Activated CD8-positive, alpha-beta memory T cell treated with anti-CD3 and anti-CD28 coated beads for 36 hours (primary cell): Measurements from ENCODE around the gene USP17L30. TPM values are rescaled to one million over a fixed set of nuclear protein-coding genes. Genes with fewer than 3 reads are reported as not detected.
"Not testable (repeated sequence)": the region's sequence is repeated elsewhere in the genome, so short reads cannot be mapped to it uniquely, and the experiment has no call there.

Experiments used
- CTCF ChIA-PET: fragments of 350-600 bp; sonication (Branson Sonifier 250); formaldehyde crosslinking; loops from one replicate; lab custom pipeline; 2021; ENCODE audit warnings: antibody characterized with exemption; lab: Charles Lee
- POLR2A ChIA-PET: fragments of 350-600 bp; sonication (Branson Sonifier 250); formaldehyde crosslinking; loops from one replicate; lab custom pipeline; 2021; ENCODE audit warnings: antibody characterized with exemption; lab: Charles Lee
- total RNA-seq, 2 experiments: library from RNA; stranded (reverse); gene quantifications; one replicate each; pipeline ENCODE4 v1.2.3, GENCODE V29; 2021

Gene USP17L30, protein sequence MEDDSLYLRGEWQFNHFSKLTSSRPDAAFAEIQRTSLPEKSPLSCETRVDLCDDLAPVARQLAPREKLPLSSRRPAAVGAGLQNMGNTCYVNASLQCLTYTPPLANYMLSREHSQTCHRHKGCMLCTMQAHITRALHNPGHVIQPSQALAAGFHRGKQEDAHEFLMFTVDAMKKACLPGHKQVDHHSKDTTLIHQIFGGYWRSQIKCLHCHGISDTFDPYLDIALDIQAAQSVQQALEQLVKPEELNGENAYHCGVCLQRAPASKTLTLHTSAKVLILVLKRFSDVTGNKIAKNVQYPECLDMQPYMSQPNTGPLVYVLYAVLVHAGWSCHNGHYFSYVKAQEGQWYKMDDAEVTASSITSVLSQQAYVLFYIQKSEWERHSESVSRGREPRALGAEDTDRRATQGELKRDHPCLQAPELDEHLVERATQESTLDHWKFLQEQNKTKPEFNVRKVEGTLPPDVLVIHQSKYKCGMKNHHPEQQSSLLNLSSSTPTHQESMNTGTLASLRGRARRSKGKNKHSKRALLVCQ
- total RNA-seq = not detected

DNA sequence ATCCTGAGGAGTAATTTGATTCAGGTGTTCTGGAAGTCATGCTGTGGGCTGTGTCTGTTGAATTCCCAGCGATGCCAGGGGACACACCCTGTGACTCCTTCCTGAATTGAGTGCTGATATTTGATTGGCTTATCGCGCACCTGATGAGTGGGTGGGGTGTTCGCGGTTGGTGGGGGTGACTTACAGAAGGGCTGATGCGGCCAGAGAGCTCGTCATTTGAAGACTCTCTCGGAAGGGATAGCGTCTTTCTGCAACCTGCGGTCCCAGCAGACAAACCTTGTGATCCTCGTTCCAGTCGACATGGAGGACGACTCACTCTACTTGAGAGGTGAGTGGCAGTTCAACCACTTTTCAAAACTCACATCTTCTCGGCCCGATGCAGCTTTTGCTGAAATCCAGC, at the start of gene USP17L30:
USP17L30 (plus strand) TSS at position 301 of the 400 bp plus-strand sequence; CDS start at position 301, 0 bp downstream.
- POLR2A ChIA-PET = not testable (repeated sequence)

DNA sequence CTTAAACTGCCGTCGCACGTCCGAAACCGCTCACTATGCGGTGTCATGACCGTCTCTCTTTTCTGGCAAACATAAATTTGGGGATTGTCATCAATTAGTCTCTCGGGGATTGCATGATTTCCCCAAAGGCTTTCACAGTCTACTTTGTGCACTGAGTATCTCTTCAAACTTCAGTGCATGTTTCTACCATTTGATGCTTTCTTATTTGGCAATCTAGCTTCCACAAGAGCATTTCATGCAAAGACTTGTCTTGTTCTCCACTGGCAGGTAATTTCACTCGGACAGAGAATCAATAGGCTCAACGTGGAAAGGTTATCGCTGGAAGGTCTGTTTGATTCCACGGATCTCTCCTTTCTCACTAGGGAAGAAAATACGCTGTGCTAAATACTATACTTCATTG, 38.7 kb upstream of the USP17L30 start:
- POLR2A ChIA-PET, CTCF ChIA-PET: not testable (repeated sequence)

More for the DNA sequence above, at the start of gene USP17L30:
- CTCF ChIA-PET = not testable (repeated sequence)

DNA sequence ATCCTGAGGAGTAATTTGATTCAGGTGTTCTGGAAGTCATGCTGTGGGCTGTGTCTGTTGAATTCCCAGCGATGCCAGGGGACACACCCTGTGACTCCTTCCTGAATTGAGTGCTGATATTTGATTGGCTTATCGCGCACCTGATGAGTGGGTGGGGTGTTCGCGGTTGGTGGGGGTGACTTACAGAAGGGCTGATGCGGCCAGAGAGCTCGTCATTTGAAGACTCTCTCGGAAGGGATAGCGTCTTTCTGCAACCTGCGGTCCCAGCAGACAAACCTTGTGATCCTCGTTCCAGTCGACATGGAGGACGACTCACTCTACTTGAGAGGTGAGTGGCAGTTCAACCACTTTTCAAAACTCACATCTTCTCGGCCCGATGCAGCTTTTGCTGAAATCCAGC, 38.1 kb upstream of the USP17L30 start, which contains the start of gene USP17L24:
USP17L24 (plus strand) TSS at position 301 of the 400 bp plus-strand sequence; CDS start at position 301, 0 bp downstream.
- POLR2A ChIA-PET, CTCF ChIA-PET: not testable (repeated sequence)

DNA sequence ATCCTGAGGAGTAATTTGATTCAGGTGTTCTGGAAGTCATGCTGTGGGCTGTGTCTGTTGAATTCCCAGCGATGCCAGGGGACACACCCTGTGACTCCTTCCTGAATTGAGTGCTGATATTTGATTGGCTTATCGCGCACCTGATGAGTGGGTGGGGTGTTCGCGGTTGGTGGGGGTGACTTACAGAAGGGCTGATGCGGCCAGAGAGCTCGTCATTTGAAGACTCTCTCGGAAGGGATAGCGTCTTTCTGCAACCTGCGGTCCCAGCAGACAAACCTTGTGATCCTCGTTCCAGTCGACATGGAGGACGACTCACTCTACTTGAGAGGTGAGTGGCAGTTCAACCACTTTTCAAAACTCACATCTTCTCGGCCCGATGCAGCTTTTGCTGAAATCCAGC, 33.3 kb upstream of the USP17L30 start, which contains the start of gene USP17L25:
USP17L25 (plus strand) TSS at position 301 of the 400 bp plus-strand sequence; CDS start at position 301, 0 bp downstream.
- CTCF ChIA-PET, POLR2A ChIA-PET: not testable (repeated sequence)

DNA sequence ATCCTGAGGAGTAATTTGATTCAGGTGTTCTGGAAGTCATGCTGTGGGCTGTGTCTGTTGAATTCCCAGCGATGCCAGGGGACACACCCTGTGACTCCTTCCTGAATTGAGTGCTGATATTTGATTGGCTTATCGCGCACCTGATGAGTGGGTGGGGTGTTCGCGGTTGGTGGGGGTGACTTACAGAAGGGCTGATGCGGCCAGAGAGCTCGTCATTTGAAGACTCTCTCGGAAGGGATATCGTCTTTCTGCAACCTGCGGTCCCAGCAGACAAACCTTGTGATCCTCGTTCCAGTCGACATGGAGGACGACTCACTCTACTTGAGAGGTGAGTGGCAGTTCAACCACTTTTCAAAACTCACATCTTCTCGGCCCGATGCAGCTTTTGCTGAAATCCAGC, 28.6 kb upstream of the USP17L30 start, which contains the start of gene USP17L26:
USP17L26 (plus strand) TSS at position 301 of the 400 bp plus-strand sequence; CDS start at position 301, 0 bp downstream.
- CTCF ChIA-PET, POLR2A ChIA-PET: not testable (repeated sequence)

DNA sequence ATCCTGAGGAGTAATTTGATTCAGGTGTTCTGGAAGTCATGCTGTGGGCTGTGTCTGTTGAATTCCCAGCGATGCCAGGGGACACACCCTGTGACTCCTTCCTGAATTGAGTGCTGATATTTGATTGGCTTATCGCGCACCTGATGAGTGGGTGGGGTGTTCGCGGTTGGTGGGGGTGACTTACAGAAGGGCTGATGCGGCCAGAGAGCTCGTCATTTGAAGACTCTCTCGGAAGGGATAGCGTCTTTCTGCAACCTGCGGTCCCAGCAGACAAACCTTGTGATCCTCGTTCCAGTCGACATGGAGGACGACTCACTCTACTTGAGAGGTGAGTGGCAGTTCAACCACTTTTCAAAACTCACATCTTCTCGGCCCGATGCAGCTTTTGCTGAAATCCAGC, 23.8 kb upstream of the USP17L30 start, which contains the start of gene USP17L5:
USP17L5 (plus strand) TSS at position 301 of the 400 bp plus-strand sequence; CDS start at position 301, 0 bp downstream.
- POLR2A ChIA-PET, CTCF ChIA-PET: not testable (repeated sequence)

DNA sequence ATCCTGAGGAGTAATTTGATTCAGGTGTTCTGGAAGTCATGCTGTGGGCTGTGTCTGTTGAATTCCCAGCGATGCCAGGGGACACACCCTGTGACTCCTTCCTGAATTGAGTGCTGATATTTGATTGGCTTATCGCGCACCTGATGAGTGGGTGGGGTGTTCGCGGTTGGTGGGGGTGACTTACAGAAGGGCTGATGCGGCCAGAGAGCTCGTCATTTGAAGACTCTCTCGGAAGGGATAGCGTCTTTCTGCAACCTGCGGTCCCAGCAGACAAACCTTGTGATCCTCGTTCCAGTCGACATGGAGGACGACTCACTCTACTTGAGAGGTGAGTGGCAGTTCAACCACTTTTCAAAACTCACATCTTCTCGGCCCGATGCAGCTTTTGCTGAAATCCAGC, 19.1 kb upstream of the USP17L30 start, which contains the start of gene USP17L27:
USP17L27 (plus strand) TSS at position 301 of the 400 bp plus-strand sequence; CDS start at position 301, 0 bp downstream.
- POLR2A ChIA-PET, CTCF ChIA-PET: not testable (repeated sequence)

DNA sequence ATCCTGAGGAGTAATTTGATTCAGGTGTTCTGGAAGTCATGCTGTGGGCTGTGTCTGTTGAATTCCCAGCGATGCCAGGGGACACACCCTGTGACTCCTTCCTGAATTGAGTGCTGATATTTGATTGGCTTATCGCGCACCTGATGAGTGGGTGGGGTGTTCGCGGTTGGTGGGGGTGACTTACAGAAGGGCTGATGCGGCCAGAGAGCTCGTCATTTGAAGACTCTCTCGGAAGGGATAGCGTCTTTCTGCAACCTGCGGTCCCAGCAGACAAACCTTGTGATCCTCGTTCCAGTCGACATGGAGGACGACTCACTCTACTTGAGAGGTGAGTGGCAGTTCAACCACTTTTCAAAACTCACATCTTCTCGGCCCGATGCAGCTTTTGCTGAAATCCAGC, 14.3 kb upstream of the USP17L30 start, which contains the start of gene USP17L28:
USP17L28 (plus strand) TSS at position 301 of the 400 bp plus-strand sequence; CDS start at position 301, 0 bp downstream.
- POLR2A ChIA-PET, CTCF ChIA-PET: not testable (repeated sequence)

DNA sequence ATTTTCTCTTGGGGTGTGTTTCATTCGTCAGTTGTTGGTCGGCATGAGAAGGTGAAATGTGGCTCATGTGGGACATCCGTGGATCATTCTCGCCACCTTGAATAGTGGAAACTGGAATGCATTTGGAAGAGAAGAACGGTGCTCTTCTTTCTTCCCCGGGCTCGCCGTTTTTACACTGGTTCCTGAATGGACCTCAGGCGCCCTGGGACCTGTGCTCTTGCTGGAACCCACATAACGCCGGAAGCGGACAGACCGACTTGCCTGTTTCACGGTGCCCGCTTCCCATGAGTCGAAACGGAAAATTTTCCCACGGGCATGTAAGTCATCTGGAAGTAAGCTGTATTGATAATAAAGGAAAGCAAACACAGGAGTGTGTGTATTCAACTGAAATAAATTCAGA, 12.1 kb upstream of the USP17L30 start:
- CTCF ChIA-PET, POLR2A ChIA-PET: not testable (repeated sequence)

DNA sequence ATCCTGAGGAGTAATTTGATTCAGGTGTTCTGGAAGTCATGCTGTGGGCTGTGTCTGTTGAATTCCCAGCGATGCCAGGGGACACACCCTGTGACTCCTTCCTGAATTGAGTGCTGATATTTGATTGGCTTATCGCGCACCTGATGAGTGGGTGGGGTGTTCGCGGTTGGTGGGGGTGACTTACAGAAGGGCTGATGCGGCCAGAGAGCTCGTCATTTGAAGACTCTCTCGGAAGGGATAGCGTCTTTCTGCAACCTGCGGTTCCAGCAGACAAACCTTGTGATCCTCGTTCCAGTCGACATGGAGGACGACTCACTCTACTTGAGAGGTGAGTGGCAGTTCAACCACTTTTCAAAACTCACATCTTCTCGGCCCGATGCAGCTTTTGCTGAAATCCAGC, 9.6 kb upstream of the USP17L30 start, which contains the start of gene USP17L29:
USP17L29 (plus strand) TSS at position 301 of the 400 bp plus-strand sequence; CDS start at position 301, 0 bp downstream.
- CTCF ChIA-PET, POLR2A ChIA-PET: not testable (repeated sequence)

DNA sequence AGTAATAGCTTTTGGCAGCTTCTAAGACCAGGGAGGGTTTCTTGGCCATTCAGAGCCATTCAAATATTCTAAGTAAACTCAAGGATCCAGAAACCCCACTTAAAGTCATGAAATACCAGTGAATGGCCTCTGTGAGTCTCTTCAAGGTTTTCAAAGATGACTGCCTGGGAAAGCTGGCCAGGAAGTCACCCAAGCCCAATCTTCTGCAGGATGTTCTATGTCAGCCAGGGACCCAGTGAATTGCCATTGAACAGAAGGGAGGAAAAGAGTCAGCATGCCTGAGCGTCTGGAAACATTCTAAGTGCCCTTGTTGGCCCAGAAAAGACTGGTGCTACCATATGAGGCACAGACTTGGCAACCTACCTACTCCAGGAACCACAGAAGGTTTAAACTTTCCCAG, 17.0 kb downstream of the USP17L30 start:
- CTCF ChIA-PET = not testable (repeated sequence)

DNA sequence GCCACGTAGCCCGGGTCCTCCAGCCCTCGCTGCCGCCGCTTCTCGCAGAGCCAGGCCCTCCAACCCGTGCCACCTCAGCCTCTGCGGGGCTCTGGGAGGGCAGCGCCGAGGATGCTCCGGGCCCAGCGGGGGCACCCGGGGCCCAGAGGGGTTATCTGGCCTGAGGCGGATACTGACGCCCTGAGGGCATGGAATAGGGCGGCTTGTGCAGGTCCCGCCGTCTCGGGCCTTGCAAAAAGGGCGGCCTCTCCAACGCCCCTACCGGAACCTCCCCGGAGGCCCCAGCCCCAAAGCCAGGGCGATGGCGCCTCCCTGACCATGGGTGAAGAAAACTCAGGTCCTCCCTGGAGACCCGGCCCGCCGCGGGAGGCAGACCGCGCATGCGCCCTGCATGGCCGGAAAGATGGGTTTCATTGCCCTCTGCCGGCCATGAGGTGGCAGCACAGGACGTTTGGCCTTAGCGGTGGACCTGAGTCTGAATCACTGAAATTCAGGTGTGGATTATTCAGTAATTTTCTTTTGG, 18.1 kb downstream of the USP17L30 start:
- CTCF ChIA-PET, POLR2A ChIA-PET: not testable (repeated sequence)

More for the DNA sequence above, 17.0 kb downstream of the USP17L30 start:
- POLR2A ChIA-PET = not testable (repeated sequence)

DNA sequence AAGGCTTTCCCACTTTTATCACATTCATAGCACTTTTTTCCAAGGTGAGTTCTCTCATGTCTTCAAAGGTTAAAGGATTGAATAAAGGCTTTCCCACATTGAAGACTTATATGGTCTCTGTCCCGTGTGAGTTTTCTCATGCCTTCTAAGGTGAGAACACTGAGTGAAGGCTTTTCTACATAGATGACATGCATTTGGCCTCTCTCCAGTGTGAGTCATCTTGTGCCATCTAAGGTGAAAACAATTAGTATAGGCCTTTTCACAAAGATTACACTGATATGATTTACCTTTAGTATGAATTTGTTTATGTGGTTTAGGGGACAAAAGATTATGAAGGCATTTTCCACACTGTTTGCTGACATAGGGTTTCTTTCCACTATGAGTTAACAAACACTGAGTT, 21.2 kb downstream of the USP17L30 start:
- CTCF ChIA-PET = no interaction called here
- POLR2A ChIA-PET = no interaction called here

DNA sequence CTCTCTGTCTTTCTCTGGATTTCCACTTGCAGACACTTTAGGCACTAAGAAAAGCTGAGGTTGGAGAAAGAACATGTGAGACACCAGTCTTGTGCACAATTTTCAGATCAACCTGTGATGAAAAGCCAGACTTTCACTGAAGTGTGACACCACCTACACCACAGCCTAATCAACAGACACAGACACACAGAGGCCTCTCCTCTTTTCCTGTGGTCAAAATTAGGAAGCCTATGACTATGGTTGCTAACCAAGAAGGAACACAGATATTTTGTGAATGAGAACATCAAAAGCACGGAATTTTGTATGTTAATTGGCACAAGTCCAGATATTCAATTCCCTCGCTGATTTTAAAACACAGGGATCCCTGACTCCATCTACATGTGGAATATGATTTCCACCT, 26.1 kb downstream of the USP17L30 start:
- CTCF ChIA-PET, POLR2A ChIA-PET: not testable (repeated sequence)

DNA sequence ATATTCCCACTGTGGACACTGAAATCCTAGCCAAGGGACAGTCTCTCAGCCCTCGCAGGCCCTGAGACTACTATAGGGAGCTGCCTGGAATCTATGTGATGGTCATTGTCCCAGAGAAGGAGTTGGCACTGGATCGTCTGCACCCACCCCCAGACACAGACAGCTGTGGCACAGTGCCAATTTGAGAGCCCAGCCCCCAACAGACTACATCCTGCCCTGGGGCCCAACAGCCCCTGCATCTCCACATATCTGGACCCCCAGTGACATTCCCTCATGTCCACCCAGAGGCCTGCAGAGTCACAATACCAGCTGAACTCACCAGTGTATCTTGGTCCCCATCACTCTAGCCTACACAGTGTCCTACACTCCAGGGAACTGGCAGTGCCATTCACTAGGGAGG, 42.8 kb downstream of the USP17L30 start:
- POLR2A ChIA-PET, CTCF ChIA-PET: not testable (repeated sequence)

DNA sequence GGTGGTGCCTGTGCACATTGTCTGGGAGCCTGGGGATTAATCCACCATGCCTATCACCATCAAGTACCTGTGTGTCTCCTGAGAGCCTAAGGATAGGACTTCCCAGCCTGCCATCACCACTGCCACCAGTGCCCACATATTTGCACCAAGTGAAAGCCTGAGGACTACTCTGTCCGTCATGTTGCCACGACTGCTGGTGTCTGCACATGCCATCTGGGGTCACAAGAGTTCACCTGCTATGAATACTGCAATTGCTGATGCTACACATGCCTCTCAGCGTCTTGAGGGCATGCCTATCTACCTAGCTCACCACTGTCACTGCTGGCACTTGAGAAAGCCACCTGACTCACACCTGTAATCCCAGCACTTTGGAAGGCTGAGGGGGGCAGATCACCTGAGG, 43.6 kb downstream of the USP17L30 start:
- POLR2A ChIA-PET, CTCF ChIA-PET: not testable (repeated sequence)

DNA sequence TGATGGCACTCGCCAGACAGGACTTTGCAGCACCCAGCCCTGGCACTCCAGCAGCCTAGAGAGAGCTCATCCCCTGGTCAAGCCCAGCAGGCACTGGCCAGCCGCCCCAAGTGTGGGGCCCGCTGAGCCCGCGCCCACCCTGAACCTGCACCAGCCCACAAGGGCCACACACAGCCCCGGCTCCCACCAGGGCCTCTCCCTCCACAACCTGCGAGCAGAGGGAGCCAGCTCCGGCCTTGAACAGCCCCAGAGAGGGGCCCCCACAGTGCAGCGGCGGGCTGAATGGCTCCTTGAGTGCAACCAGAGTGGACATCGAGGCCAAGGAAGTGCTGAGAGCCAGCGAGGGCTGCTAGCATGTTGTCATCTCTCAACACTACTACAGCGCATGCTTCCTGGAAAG, 46.9 kb downstream of the USP17L30 start:
- CTCF ChIA-PET = no interaction called here
- POLR2A ChIA-PET = no interaction called here
